Left hindlimb (tissue), 1 donor: Measurements from ENCODE around the gene CIC.
"Not testable (repeated sequence)": the region's sequence is repeated elsewhere in the genome, so short reads cannot be mapped to it uniquely, and the experiment has no call there.

Experiments used
- DNase-seq: peaks from one replicate; pipeline ENCODE4 v3.0.0-alpha.2; 2018

The CIC gene

GRCh38 chr19:42335971-42336370 is 66.9 kb downstream of the CIC start:
- no peak for DNase-seq

GRCh38 chr19:42339126-42339860 is 70.2 kb downstream of the CIC start:
- not testable (repeated sequence) for DNase-seq

GRCh38 chr19:42339922-42340321 is 70.9 kb downstream of the CIC start:
- not testable (repeated sequence) for DNase-seq

- no peak for DNase-seq
Measured at GRCh38 chr19:42343344-42344110, 74.5 kb downstream of the CIC start.

- DNase-seq: no peak
Measured at GRCh38 chr19:42344336-42344893, 75.4 kb downstream of the CIC start.
